Measurements from ENCODE around the gene PTPRB.

The PTPRB gene

DNA sequence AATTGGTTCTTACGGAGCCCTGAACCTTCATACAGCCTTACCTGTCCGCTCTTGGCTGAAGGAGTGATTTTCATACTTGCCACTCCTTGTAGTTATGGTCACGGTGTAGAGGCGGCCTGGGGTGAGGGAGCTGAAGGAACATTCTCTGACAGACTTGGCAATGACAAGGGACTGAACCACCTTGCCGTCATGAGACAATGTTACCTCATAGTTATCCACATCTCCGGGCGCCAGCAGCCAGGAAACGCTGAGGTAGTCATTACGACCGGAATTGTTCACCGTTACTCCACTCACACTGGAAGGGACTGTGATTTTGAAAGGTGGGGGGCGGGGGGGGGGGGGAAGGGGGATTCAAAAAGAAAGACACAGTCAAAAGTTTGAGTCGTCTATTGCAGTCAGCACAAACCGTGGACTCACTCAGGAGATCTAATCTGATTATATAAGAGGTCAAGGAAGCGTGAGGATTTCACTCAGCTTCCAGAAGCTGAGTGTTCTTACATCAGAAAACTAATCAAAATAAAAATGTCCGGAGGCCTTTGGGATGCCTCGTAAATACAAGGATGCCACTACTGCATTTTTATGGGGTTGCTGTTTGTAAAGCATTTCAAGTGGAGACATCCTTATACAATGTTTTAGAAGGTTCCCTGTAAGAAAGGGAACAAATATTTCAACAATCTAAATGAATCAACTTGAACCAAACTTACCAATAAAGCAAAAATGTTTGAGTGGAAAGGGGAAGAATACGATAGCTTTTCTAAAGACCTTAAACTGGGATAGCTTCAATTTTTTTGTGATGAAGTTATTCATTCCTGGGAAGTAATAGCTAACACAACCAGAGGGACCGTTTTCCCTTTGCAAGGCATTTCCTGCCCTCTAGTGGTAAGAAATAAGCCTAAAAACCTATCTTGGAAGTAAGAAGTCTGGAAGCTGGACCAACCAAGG lies 60.6 kb downstream of the PTPRB start:
- DNase-seq (ENCODE audit: low read depth), result peak; percentile 81
- peak; percentile 81 for TF ChIP-seq CTCF (IDR thresholded peaks at IDR 0.05; ENCODE audit: insufficient read depth, low read depth, low read length, missing control alignments)
- H3K4me3 ChIP-seq (ENCODE audit: low read length), result no peak overlapping the region

DNA sequence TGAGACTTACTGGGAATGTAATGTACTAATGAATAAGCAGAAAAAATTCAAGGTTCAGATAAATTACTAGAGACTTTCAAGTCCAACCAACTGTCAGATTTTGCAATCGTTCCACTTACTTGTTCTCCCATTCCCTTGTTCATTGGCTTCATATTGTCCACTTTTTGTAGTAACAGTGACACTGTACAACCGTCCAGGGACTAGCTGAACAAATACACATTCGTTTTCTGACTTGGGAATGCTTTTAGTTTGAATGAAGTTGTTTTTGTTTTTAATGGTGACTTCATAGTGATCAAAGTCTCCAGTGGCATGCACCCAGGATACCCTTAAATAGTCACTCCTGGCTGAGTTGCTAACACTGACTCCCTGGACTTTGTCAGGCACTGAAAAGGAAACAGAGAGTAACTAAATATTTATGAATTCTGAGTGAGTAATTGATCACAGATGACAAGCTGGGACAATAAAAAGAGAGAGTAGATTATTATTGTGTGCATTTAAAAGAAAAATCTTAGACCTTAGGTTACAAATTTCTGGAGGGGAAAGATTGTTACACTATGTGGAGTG lies 65.4 kb downstream of the PTPRB start:
- no peak overlapping the region for H3K4me3 ChIP-seq (ENCODE audit: low read length)
- TF ChIP-seq CTCF (IDR thresholded peaks at IDR 0.05; ENCODE audit: insufficient read depth, low read depth, low read length, missing control alignments), result no peak
- no peak for DNase-seq (ENCODE audit: low read depth)

DNA sequence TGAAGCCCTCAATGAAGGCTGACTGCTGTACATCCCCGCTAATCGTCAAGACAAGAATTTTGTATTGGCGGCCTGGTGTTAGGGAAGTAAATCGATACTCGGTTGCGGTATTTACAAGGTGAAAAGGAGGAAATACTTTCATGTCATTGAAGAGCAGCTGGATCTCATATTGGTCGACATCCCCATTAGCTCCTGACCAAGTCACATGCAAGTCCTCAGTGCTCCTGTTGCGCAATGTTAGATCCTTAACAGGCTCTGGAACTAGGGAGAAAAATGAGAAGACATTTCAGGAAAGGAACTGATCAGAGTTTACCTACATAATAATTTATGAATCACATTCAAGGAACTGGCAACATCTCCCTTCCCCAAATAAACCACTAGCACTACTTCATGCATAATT lies 66.2 kb downstream of the PTPRB start:
- TF ChIP-seq CTCF (IDR thresholded peaks at IDR 0.05; ENCODE audit: insufficient read depth, low read depth, low read length, missing control alignments), result no peak

DNA sequence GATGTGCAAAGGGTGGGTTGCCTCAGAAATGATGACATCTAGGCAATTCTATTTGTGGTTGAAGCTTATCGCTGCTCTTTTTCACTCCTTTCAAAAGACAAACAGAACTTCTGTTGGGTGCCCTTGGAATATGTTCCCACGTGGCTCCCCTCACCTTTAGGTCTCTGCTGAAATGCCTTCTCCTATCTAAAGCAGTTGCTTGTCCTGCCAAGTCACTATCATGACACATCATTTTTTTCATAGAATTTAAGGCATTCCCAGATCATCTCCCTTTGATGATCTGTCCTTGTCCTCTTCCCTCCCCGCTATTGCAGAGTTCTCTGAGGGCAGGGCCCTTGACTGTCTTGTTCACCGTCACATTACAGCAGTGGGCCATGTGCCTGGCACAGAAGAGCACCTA lies 75.7 kb downstream of the PTPRB start:
- no peak overlapping the region for H3K4me3 ChIP-seq (ENCODE audit: low read length)
- TF ChIP-seq CTCF (IDR thresholded peaks at IDR 0.05; ENCODE audit: insufficient read depth, low read depth, low read length, missing control alignments), result no peak
- DNase-seq (ENCODE audit: low read depth), result no peak

More for the DNA sequence above, 66.2 kb downstream of the PTPRB start:
- H3K4me3 ChIP-seq (ENCODE audit: low read length), result no peak overlapping the region
- DNase-seq (ENCODE audit: low read depth), result no peak

DNA sequence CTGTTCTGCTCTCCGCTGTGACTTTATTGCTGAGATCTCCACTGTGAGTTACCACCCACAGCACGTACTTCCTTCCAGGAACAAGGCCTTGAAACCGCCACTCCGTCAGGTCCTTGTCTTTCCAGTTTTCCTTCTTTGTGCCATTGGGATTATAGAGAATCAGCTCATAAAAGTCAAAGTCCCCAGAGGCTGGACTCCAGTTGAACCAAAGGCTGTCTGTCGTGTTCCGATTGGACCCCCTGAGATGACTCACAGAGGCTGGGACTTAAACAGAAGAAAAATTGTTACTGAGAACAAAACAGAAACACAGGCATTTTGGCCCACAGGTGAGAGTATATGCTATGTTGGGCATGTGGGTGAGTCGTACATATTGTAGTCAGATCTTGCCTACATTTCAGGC lies 76.6 kb downstream of the PTPRB start:
- no peak for TF ChIP-seq CTCF (IDR thresholded peaks at IDR 0.05; ENCODE audit: insufficient read depth, low read depth, low read length, missing control alignments)
- DNase-seq (ENCODE audit: low read depth), result peak; percentile 23
- no peak overlapping the region for H3K4me3 ChIP-seq (ENCODE audit: low read length)

GRCh38 chr12:70559390-70559789 lies 77.8 kb downstream of the PTPRB start:
- H3K4me3 ChIP-seq (ENCODE audit: low read length), result no peak overlapping the region
- no peak for DNase-seq (ENCODE audit: low read depth)
- no peak for TF ChIP-seq CTCF (IDR thresholded peaks at IDR 0.05; ENCODE audit: insufficient read depth, low read depth, low read length, missing control alignments)
